GM18502 (cell line): ENCODE results near the gene SPTLC3.
A peak's percentile ranks its signal among the peaks of the same experiment; 100 is the strongest.

Source experiments
- ATAC-seq: cut with Tn5 transposase; IDR thresholded peaks from one replicate; pipeline ENCODE4 v1.9.1; 2021; ENCODE audit warnings: mild to moderate bottlenecking; ENCODE audit not compliant: unreplicated experiment, poor library complexity

Gene SPTLC3

GRCh38 chr20:13089950-13090469, 81.2 kb downstream of the SPTLC3 start:
- no peak for ATAC-seq

DNA sequence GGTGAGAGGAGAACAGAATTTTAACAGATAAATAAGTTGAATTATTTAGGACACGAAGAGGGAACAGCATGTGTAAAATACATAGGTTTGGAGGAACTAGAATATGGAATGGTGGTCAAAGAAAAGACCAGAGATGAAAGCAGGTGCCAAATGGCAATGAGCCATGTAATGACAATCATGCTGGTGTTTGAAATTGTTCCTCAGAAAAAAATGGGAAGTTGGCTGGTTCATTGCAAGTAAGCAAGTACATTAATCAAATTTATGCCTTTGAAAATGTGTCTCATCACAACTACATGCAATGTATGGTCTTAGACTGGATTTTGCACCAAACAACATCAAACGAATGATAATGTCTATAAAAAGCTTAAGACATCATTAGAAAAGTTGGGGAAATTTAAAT, 83.3 kb downstream of the SPTLC3 start:
- no peak for ATAC-seq

- ATAC-seq = no peak
Observed at GRCh38 chr20:13094976-13095375, 86.2 kb downstream of the SPTLC3 start.

- no peak for ATAC-seq
Observed at GRCh38 chr20:13098720-13099355, 90.1 kb downstream of the SPTLC3 start.

DNA sequence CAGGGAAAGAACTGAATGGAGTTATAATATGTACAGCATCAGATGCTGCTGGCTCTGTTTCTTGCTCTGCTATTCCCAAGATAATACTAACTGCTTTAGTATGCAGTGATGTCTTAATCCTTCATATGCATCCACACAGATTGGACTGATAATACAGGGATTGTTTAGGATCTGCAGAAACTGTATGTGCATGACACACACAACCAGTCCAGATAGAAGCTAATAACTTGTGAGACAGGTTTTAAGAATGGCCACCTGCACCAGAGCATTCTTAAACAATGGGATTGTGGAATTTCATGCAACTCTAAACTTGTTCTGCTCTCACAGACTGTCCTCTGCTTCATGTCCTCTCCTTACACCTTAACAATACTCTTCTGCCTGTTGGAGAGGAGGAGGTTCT, 90.9 kb downstream of the SPTLC3 start:
- ATAC-seq = no peak

- ATAC-seq = no peak
Observed at GRCh38 chr20:13101276-13101675, 92.5 kb downstream of the SPTLC3 start.

- ATAC-seq = no peak
Observed at GRCh38 chr20:13101706-13102105, 92.9 kb downstream of the SPTLC3 start.

- no peak for ATAC-seq
Observed at GRCh38 chr20:13102237-13102636, 93.5 kb downstream of the SPTLC3 start.

DNA sequence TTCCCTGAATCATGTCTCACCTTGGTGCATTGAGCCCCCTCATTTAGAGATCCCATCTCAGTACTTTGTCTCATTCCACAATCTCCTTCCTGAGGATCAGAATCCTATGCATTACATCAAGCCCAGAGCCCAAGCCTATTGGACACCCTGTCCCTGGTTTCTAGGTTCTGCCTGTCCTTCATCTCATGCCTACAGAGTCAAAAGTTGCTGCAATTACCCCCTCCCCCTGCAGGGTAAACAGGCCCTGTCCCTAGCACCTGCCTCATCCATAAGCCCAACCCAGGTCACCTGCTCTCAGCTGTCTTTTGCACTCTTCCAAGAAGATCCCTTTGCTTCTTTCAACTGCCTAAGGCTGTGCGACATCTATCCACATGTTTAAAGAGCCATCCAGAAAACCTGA, 93.9 kb downstream of the SPTLC3 start:
- ATAC-seq = no peak

GRCh38 chr20:13105039-13105438, 96.3 kb downstream of the SPTLC3 start:
- no peak for ATAC-seq

DNA sequence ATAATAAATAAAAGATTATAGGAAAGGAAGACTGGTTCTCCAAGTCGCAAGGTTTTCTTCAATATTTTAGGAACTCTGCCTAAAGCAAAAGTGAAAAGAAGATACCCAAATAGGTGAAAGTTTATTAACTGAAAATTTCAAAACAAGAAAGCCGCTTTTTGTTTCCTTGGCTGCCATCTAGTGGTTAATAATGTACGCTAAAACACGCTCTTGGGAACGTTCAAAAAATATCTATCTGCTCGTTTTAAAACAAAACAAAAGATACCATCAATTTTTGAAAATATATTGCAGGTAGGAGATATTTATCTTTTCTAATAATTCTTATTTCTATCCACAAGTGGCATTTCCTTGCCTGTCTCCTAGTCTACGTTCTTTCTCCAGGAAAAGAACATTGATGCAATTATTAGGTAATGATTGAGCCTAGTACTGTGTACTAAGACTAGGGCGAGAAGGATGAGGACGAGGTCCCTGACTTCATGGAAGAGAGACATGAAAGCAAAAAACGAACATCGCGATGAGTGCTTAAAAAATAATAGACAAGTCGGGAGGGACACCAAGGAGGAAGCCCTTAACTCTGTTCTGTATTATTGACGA, 97.2 kb downstream of the SPTLC3 start:
- no peak for ATAC-seq

DNA sequence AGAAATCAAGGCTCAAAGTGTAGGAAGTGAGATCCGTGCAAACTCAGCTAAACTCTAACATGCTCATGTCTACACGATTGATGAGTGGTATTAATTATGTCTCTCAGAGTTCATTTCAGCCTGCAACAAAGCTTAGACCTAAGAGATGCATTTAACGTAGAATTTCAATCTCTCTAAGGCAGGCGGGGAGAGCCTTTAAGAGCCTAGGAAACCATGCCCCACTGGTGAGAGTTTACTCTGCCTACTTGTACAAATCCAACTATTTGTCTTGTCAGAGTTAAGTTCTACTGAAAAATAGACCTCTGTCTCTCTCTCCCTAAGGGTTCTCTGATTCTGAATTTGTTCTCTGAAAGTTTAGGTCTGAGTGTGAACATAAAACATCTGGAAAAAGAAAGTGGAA, 100.9 kb downstream of the SPTLC3 start:
- ATAC-seq = no peak

GRCh38 chr20:13110796-13111195, 102.0 kb downstream of the SPTLC3 start:
- ATAC-seq = no peak

GRCh38 chr20:13111249-13111911, 102.6 kb downstream of the SPTLC3 start:
- ATAC-seq = no peak

DNA sequence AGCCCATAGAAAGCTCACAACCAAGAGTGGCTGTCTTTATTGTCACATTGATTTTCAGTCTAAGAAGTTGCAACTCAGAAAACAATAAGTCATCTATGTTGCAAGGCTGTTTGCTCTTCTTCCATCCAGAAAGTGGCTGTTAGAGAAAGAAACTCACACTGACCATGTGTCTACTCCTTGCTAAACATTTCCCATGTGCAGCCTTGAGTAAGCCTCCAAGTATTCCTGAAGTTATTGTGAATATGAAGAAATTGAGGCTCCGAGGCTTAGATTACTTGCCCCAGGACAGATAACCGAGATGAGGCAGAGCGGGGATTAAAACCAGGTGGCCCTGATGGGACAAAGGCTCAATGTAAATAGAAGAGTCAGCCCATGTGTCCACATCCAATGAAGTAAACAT, 105.0 kb downstream of the SPTLC3 start:
- no peak for ATAC-seq

- no peak for ATAC-seq
Observed at GRCh38 chr20:13117200-13117599, 108.4 kb downstream of the SPTLC3 start.

- ATAC-seq = no peak
Observed at GRCh38 chr20:13118676-13119075, 109.9 kb downstream of the SPTLC3 start.

GRCh38 chr20:13119583-13119982, 110.8 kb downstream of the SPTLC3 start:
- ATAC-seq = peak; percentile 68

- no peak for ATAC-seq
Observed at GRCh38 chr20:13120471-13120870, 111.7 kb downstream of the SPTLC3 start.

GRCh38 chr20:13121840-13122515, 113.2 kb downstream of the SPTLC3 start:
- peak; percentile 89 for ATAC-seq

GRCh38 chr20:13125486-13125885, 116.7 kb downstream of the SPTLC3 start:
- ATAC-seq = no peak
